Ectodermal cell (in vitro differentiated cells): Measurements from ENCODE around the gene LMOD1.

Experiments
- H3K27ac ChIP-seq: 2 replicates; pipeline ENCODE4 v1.7.0; 2013; ENCODE audit warnings: mild to moderate bottlenecking, low read depth, low read length; ENCODE audit not compliant: insufficient read depth, poor library complexity, severe bottlenecking
- H3K27me3 ChIP-seq: 2 replicates; pipeline ENCODE4 v1.7.0; 2013; ENCODE audit warnings: mild to moderate bottlenecking, low read length; ENCODE audit not compliant: insufficient read depth, control insufficient read depth, poor library complexity, severe bottlenecking
- H3K36me3 ChIP-seq: one replicate; pipeline ENCODE4 v1.7.0; 2013; ENCODE audit warnings: low read length; ENCODE audit not compliant: control insufficient read depth, insufficient read depth
- H3K4me1 ChIP-seq: one replicate; pipeline ENCODE4 v1.7.0; 2013; ENCODE audit warnings: low read length; ENCODE audit not compliant: control insufficient read depth, insufficient read depth
- H3K4me3 ChIP-seq: 2 replicates; pipeline ENCODE4 v1.7.0; 2013; ENCODE audit warnings: low read depth, low read length, control low read depth; ENCODE audit not compliant: insufficient read depth
- H3K9me3 ChIP-seq: 2 replicates; pipeline ENCODE4 v1.7.0; 2013; ENCODE audit warnings: mild to moderate bottlenecking, low read length, moderate library complexity; ENCODE audit not compliant: control insufficient read depth
- WGBS, 2 experiments: methylation state at CpG; one replicate each; pipeline ENCODE4 v1.1.7; 2013; ENCODE audit warnings: missing lambda C conversion rate in 2 of 2; 5-methylcytosine and 5-hydroxymethylcytosine counted together

Gene LMOD1

GRCh38 chr1:201938440-201939035 is 7.8 kb downstream of the LMOD1 start:
- WGBS, 2 experiments, result 66 to 67% methylated on average over 4 of the region's 4 CpGs
- no peaks in the 10 kb centered on the region for H3K27me3 ChIP-seq
- H3K27ac ChIP-seq, result no peak overlapping the region

GRCh38 chr1:201937624-201938213 is 8.6 kb downstream of the LMOD1 start:
- WGBS, 2 experiments, result 88 to 91% methylated on average over 4 to 5 of the region's 5 CpGs
- Histone ChIP-seq H3K4me1 (peaks cover 25% of the 10 kb centered on the region), H3K4me3 (no peak overlapping the region), H3K27ac (no peak overlapping the region), H3K27me3 (no peaks in the 10 kb centered on the region), H3K36me3 (no peaks in the 10 kb centered on the region), H3K9me3 (no peaks in the 10 kb centered on the region)

More at GRCh38 chr1:201938440-201939035, 7.8 kb downstream of the LMOD1 start:
- Histone ChIP-seq H3K4me1 (peaks cover 29% of the 10 kb centered on the region), H3K4me3 (no peak overlapping the region), H3K36me3 (no peaks in the 10 kb centered on the region), H3K9me3 (no peaks in the 10 kb centered on the region)

- no peaks in the 10 kb centered on the region for H3K36me3 ChIP-seq
- 85 to 90% methylated on average over 5 of the region's 5 CpGs for WGBS, 2 experiments
- no peaks in the 10 kb centered on the region for H3K9me3 ChIP-seq
- peaks cover 7% of the 10 kb centered on the region for H3K4me1 ChIP-seq
- H3K4me3 ChIP-seq, result no peak overlapping the region
- no peak overlapping the region for H3K27ac ChIP-seq
- no peaks in the 10 kb centered on the region for H3K27me3 ChIP-seq
Measured at GRCh38 chr1:201933840-201934430, 12.4 kb downstream of the LMOD1 start.

- Histone ChIP-seq H3K4me3 (no peak overlapping the region), H3K27me3 (no peaks in the 10 kb centered on the region)
- WGBS, 2 experiments, result 89 to 90% methylated on average over 5 of the region's 5 CpGs
Measured at GRCh38 chr1:201930803-201931202, 15.5 kb downstream of the LMOD1 start.

GRCh38 chr1:201930137-201930536 is 16.2 kb downstream of the LMOD1 start:
- Histone ChIP-seq H3K4me1 (no peaks in the 10 kb centered on the region), H3K27me3 (no peaks in the 10 kb centered on the region), H3K9me3 (no peaks in the 10 kb centered on the region), H3K36me3 (no peaks in the 10 kb centered on the region), H3K27ac (no peak overlapping the region), H3K4me3 (no peak overlapping the region)
- 92 to 93% methylated on average over 4 of the region's 4 CpGs for WGBS, 2 experiments

More at GRCh38 chr1:201930803-201931202, 15.5 kb downstream of the LMOD1 start:
- Histone ChIP-seq H3K4me1 (no peaks in the 10 kb centered on the region), H3K9me3 (no peaks in the 10 kb centered on the region), H3K36me3 (no peaks in the 10 kb centered on the region), H3K27ac (no peak overlapping the region)

- Histone ChIP-seq H3K4me3 (no peak overlapping the region), H3K9me3 (no peaks in the 10 kb centered on the region), H3K36me3 (no peaks in the 10 kb centered on the region), H3K27ac (no peak overlapping the region), H3K27me3 (no peaks in the 10 kb centered on the region), H3K4me1 (no peaks in the 10 kb centered on the region)
- 87 to 88% methylated on average over 3 of the region's 3 CpGs for WGBS, 2 experiments
Measured at GRCh38 chr1:201928266-201928665, 18.1 kb downstream of the LMOD1 start.

GRCh38 chr1:201925981-201926645 is 20.2 kb downstream of the LMOD1 start:
- no peaks in the 10 kb centered on the region for H3K4me1 ChIP-seq
- no peak overlapping the region for H3K4me3 ChIP-seq
- no peaks in the 10 kb centered on the region for H3K9me3 ChIP-seq
- H3K36me3 ChIP-seq, result no peaks in the 10 kb centered on the region
- H3K27me3 ChIP-seq, result no peaks in the 10 kb centered on the region
- WGBS, 2 experiments, result 91 to 96% methylated on average over 5 of the region's 5 CpGs
- no peak overlapping the region for H3K27ac ChIP-seq

- no peak overlapping the region for H3K4me3 ChIP-seq
- no peaks in the 10 kb centered on the region for H3K36me3 ChIP-seq
- WGBS, 2 experiments, result 96 to 97% methylated on average over 2 of the region's 2 CpGs
Measured at GRCh38 chr1:201925301-201925567, 21.1 kb downstream of the LMOD1 start.

GRCh38 chr1:201921952-201922558 is 24.3 kb downstream of the LMOD1 start:
- Histone ChIP-seq H3K27me3 (no peaks in the 10 kb centered on the region), H3K4me3 (no peak overlapping the region), H3K27ac (no peak overlapping the region), H3K9me3 (no peaks in the 10 kb centered on the region), H3K36me3 (no peaks in the 10 kb centered on the region), H3K4me1 (peaks cover 3% of the 10 kb centered on the region)
- 95 to 99% methylated on average over 3 of the region's 3 CpGs for WGBS, 2 experiments

More at GRCh38 chr1:201925301-201925567, 21.1 kb downstream of the LMOD1 start:
- no peaks in the 10 kb centered on the region for H3K4me1 ChIP-seq
- H3K27me3 ChIP-seq, result no peaks in the 10 kb centered on the region
- no peaks in the 10 kb centered on the region for H3K9me3 ChIP-seq
- no peak overlapping the region for H3K27ac ChIP-seq

- no peaks in the 10 kb centered on the region for H3K9me3 ChIP-seq
- 86 to 88% methylated on average over 5 of the region's 5 CpGs for WGBS, 2 experiments
- no peak overlapping the region for H3K27ac ChIP-seq
- no peaks in the 10 kb centered on the region for H3K27me3 ChIP-seq
- H3K4me1 ChIP-seq, result peaks cover 3% of the 10 kb centered on the region
- H3K4me3 ChIP-seq, result no peak overlapping the region
- H3K36me3 ChIP-seq, result no peaks in the 10 kb centered on the region
Measured at GRCh38 chr1:201918343-201918742, 28.0 kb downstream of the LMOD1 start.
